HG03159 (cell line): ENCODE measurements around the gene DLX3.

Source experiments
- ATAC-seq: cut with Tn5 transposase; IDR thresholded peaks from one replicate; pipeline ENCODE4 v1.9.1; 2021; ENCODE audit warnings: mild to moderate bottlenecking, moderate library complexity; ENCODE audit not compliant: unreplicated experiment

DLX3 gene

DNA sequence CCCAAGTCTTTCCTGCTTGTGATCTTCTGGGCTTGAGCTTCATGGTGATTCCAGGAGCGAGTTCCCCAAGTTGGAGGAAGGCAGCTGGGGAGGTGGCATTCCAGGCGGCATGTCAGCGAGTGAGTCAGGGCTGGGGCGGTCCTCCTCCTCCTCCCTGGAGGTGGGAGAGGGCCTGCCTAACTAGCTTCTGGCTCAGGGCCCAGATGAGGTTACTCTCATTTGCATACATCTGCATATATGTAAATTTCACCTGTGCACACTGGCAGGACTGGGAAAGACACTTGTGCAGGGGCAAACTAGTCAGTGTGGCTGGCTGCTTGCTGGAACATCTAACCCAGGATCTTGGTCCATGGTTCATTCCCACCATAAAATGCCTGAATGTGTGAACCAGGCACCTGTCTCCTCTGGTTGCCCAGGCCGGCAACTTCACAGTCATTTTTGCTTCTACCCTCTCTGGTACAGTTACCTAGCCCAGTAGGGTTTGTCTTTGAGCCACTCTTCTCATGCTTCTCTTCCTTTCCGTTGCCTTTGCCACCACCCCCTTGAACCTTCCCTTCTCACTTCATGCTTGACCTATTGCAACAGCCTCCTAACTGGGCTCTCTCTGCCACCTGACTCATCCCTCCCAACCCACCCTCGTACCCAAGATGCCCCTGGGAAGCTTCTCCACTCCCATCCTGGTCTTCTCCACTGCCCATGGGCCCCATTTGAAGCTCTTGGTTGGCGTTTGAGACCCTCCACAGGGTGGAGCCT, 35.7 kb downstream of the DLX3 start:
- ATAC-seq = no peak

DNA sequence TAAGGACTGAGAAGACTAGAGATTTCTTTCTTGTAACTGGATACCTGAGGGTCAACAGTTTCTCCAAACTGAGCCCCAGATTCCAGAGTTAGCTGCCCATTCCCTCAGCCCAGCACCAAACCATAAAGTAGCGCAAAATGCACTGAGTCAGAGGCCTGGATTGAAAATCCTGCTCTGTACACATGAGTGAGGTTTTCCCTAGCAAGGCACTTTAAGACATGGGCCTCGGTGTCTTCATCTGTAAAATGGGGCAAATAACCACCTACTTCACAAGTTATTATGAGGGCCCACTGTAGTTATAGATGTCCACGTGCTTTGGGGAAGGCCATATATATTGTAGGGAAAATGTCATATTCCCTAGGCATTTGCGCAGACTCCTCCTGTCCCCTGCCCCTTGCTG, 36.3 kb downstream of the DLX3 start:
- no peak for ATAC-seq

DNA sequence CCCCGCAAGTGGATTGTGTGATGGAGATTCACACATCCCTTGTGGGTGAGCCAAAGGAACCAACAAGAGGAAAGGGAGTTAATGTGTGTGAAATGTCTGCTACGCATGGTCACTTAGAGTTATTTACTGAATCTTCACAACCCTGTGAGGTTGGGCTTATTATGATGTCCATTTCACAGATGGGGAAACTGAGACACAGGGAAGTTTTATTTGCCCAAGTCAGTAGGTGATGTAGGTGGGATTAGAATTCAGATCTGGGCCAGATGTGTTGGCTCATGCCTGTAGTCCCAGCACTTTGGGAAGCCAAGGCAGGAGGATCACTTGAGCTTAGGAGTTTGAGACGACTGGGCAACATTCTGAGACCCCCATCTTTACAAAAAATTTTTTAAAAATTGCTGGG, 37.7 kb downstream of the DLX3 start:
- ATAC-seq = no peak

DNA sequence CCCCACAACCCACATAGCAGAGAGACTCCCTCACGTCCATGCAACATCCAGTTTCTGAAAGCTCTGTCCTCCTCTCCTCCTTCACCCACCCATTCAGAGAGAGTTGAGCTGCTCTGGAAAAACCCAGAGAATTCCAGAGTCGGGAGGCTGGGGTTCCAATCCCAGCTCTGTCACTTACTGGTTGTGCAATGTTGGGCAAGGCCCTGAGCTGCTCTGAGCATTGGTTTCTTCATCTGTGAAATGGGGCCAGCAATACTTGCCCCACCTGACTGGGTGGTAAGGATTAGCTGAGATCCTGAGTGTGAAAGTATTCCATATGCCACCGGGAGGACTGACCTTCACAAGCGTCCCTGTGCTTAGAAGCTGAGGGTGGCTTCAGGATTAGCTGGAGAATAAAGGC, 38.2 kb downstream of the DLX3 start:
- ATAC-seq = no peak

DNA sequence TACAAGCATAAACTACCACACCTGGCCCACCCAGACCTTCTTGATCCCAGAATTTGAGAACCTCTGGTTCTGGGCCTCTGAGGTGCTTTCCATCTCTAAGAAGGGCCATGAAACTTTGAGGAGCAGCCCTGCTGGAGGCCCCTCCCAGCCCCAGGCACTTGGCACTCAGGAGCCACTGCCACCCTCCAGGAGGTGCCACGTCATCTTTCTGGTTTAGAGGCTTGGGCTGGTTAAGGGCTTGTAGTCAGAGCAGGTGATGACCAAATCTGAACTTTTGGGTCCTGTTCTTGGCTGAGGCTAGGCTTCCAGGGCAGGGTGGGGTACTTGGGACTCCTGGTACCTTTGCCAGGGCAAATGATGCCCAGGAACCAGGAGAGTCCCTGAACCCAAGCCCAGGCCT, 39.9 kb downstream of the DLX3 start:
- ATAC-seq = no peak

DNA sequence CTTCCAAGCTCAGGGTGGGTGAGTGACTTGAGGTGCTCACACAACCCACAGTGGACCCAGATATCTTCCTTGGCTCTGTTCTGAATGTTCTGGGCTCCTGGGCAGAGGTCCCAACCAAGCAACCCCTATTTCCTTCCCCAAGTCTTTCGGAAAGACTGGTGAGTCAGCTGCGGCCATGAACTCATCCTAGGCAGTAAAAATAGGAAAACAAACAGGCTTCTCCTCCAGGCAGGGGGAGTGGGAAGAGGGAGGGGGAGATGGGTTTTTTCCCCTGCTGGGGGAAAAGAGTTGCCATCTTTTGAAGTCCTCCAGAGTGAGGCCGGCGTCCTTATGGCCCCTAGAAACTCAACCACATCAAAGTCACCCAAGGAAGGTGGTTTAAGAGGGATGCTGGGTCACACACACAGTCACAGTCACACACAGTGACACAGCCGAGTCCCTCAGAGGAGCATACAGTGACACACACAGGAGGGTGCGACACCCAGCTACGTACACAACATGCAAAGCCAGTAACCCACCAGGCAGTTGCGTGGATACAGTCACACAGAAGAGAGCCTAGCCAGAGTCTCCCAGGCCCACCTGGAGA, 42.0 kb downstream of the DLX3 start:
- no peak for ATAC-seq

DNA sequence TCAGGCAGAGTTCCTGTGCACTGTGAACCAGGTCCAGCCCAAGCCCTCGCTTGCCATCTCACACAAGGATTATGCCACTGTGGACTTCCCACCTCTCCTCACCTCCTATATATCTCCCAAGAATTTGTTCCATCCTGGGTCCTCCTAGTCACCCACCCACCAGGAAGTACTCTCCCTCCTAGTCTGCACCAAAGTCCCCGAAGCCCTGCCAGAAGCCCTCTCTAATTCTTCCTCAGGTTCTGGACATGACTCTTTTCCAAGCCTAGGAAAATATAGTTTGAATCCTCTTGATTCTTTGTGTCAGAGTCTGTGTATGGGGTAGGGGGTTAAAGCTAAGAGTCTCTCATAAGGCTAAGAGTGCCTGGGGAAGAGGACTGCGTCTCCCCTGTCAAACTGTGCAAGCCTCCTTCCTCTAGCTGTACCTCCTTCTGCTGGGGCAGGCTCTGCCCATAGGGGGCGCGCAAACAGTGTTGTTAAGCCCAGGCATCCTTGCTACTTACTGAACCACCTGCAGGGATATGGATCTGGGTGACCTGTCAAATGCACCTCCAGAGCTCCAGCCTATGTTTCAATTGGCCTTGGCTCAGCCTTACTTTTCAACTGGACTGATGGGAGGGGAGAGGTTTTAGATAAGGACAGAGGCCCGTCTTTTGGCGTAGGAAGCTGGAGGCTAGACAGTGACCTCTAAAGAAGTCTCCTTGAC, 42.7 kb downstream of the DLX3 start:
- peak; percentile 49 for ATAC-seq

DNA sequence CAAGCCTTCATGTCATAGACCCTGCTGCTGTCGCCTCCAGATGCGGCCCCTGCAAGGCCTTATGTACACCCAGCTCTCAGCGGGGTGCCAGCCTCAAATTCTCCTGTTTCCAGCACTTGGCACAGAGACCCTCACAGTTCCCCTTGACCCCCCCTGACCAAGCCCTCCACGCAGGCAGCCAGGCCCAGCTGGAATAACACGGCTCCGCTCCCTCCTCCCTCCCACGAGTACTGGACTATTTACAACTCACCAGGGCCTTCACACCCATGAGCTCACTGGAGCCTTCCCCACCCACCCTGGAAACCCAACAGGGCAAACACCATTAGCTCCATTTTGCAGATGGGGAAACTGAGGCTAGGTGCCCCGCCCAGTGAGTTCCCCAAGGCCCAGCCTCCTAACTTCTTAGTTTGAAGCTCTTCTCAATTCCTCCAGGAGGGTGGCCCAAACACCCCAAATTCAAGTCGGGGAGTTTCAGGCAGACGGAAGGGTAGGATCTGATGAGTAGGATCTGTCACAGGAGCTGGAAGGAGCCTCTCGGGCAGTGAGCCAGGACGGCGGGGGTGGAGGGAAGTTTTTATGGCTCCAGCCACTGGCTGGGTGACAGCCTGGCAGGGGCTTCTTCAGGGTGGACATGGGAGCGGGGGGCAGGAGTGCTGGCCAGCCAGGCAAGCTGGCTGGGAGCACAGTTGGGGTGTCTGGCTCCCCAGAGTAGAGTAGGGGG, 43.5 kb downstream of the DLX3 start:
- no peak for ATAC-seq

DNA sequence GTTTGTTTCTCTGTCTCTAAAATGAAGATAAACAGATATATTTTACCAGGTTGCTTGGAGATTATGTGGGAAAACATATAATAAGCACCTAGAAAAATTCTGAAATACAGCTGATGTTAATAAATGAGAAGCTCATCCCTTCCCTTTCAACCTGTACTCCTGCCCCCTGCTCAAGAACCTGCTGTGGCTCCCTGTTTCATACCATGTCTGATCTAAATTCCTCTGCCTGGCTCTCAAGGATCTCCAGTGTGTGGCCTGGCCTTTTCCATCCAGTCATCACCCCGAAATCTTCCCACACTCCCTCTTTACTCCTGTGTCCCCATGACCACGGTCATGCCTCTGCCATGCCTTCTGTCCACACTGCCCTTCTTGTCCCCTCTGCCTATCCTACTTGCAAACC, 45.4 kb downstream of the DLX3 start:
- ATAC-seq = no peak

DNA sequence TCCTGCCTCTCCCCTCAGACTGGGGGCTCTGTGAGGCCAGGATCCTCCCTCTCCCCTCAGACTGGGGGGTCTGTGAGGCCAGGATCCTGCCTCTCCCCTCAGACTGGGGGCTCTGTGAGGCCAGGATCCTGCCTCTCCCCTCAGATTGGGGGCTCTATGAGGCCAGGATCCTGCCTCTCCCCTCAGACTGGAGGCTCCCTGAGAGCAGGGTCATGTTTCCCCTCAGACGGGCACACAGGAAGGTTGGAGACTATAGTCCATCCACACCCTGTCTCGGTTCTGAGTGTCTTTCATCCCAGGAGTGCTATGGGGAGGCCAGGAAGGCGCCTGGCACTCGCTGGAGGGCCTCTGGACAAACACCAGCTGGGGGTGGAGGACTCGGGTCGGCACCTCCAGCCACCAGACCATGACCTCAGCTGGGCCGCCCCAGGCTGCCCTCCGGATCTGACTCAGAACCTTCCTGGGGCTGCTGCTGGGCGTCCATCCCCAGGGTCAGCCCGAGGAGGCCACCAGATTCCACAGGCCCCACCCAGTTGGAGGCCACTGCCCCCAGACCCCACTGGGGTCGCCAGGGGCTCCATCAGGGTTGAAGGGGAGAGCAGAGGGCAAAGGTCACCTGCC, 48.0 kb downstream of the DLX3 start:
- no peak for ATAC-seq

DNA sequence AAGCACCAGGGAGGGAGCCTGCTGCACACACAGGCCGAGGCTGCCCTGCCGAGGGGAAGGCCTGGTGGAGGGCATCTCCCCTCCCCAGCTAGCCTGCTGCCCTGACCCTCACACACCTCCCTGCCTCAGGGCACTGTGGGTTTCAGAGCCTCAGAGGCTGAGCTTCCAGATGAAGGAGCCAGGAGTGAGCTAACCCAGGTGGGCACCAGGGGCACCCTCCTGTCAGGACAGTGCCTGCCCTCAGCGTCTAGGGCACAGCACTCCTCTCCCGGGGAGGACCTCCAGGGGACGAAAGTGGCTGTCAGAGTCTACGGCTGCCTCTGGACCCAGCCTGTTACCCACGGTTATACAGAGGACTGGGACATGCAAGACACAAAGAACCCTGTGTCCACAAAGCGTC, 48.8 kb downstream of the DLX3 start:
- ATAC-seq = no peak

DNA sequence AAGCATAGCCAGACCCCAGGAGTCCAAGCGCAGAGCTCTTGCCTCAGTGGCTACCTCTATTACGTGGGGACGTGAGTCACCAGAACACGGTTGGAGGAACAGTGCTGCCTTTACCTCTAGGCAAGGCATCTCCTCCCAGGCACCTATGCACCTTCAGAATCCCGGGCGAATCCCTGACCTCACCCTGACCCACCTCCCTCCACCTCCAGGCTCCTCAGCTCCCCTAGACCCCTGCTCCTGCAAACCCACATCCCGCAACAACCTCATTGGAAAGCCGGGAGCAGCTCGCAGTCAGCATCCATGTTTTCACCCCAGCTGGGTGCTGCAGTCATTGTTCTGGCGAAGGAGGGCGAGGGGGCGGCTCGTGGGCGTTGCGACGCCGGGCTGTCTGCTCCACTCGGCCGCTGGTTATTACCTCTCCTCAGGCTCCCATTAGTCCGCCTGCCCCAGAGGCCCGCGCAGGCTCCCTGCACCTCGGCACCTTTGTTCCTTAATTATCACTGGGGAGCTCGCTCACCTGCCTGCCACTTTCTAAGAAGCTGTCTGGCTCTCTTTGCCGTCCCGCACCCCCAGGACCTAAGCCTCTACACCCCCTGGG, 50.7 kb downstream of the DLX3 start:
- ATAC-seq = no peak

DNA sequence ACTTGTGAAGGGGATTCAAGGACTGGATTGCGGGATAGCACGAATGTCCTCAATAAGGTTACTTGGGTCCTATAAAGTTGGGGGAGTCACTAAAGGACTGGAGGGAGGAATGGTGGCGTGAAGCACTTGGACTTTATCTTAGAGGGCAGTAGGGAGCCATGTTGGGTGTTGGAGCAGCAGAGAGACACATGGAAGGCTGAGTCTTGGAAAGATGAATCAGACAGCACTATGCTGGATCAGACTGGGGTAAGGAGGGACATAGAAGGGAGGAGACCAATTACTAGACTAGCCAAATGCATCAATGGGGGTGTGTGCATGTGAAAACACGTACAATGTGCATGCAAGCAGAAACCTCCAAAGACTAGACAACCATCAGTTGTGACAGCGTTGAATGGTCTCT, 52.1 kb downstream of the DLX3 start:
- no peak for ATAC-seq

DNA sequence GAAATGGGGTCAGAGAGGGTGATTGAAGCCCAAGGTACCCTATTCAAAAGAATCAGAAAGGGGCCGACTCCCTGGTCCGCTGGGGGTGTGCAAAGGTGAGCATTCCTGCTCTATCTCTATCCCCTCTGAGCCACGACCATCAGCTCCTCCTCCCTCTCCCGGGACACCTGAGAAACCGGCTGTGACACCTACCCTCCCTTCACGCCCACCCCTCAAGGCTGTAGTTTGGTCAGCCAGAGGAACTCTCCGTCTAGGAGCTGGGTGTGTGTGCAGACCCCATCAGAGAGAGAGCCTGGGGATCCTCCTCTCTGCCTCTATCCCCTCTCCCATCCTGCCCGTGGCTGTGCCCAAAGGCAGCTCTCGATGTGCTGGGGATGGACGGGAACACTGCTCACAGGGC, 53.6 kb downstream of the DLX3 start:
- no peak for ATAC-seq
